ENCODE measurements around the gene DSG3.

- TF ChIP-seq CTCF (IDR thresholded peaks at IDR 0.05) (no peak), EZH2 (IDR thresholded peaks at IDR 0.05) (no peak)
These were observed 45.6 kb downstream of the DSG3 start for GRCh38 chr18:31493171-31493570.

Measured in neural progenitor cell (in vitro differentiated cells).